ENCODE results near the gene ARID3B. TPM values are rescaled to one million over a fixed set of nuclear protein-coding genes. Genes with fewer than 3 reads are reported as not detected.

Gene ARID3B
- total and polyA plus RNA-seq, 2 of the 13 experiments (the other 11 are each of a cell fraction or from before 2014, with no cell fraction given) = 5.3 to 12.8 TPM

GRCh38 chr15:74545776-74546656 is 5.0 kb downstream of the ARID3B start (continued):
- TF ChIP-seq ZIK1 (CRISPR knock-in tag; IDR thresholded peaks at IDR 0.05; ENCODE audit: borderline replicate concordance, low read depth) = no peak
- peak; percentile 68; the same call in 1 of the 2 replicates for TF ChIP-seq ZZZ3 (CRISPR knock-in tag; IDR thresholded peaks at IDR 0.05; ENCODE audit: borderline replicate concordance)
- TF ChIP-seq SKI (IDR thresholded peaks at IDR 0.05; ENCODE audit: partially characterized antibody) = peak; percentile 100
- peak; percentile 72 for TF ChIP-seq ERF (CRISPR knock-in tag; IDR thresholded peaks at IDR 0.05)
- peak; percentile 81; the same call in 1 of the 2 replicates for TF ChIP-seq NKX3-1 (CRISPR knock-in tag; IDR thresholded peaks at IDR 0.05)
- TF ChIP-seq RELA (CRISPR knock-in tag; IDR thresholded peaks at IDR 0.05) = no peak
- peak; percentile 96 for TF ChIP-seq ZBTB25 (CRISPR knock-in tag; IDR thresholded peaks at IDR 0.05)
- peak; percentile 87; the same call in 1 of the 2 replicates for TF ChIP-seq RFXAP (CRISPR knock-in tag; IDR thresholded peaks at IDR 0.05; ENCODE audit: borderline replicate concordance)
- no peak for TF ChIP-seq TERF1 (CRISPR knock-in tag; IDR thresholded peaks at IDR 0.05)
- TF ChIP-seq NPAS2 (CRISPR knock-in tag; IDR thresholded peaks at IDR 0.05; ENCODE audit: borderline replicate concordance) = no peak
- TF ChIP-seq ZNF230 (CRISPR knock-in tag; IDR thresholded peaks at IDR 0.05) = peak; percentile 86; the same call in 1 of the 2 replicates
- TF ChIP-seq SNAPC4 (CRISPR knock-in tag; IDR thresholded peaks at IDR 0.05) = peak; percentile 48; the same call in 1 of the 2 replicates
- TF ChIP-seq ZNF34 (CRISPR knock-in tag; IDR thresholded peaks at IDR 0.05; ENCODE audit: borderline replicate concordance) = no peak
- TF ChIP-seq KDM5B (CRISPR knock-in tag; IDR thresholded peaks at IDR 0.05; ENCODE audit: borderline replicate concordance) = peak; percentile 78; the same call in 1 of the 2 replicates
- TF ChIP-seq ELF1 (CRISPR knock-in tag; IDR thresholded peaks at IDR 0.05) = peak; percentile 63
- no peak for TF ChIP-seq ZBTB8A (CRISPR knock-in tag; IDR thresholded peaks at IDR 0.05; ENCODE audit: borderline replicate concordance, low read depth)
- TF ChIP-seq ATF5 (CRISPR knock-in tag; IDR thresholded peaks at IDR 0.05; ENCODE audit: low read depth) = no peak
- 0 out of 2 replicates have a peak, but pooled peaks have one; percentile 56 for TF ChIP-seq ZNF20 (CRISPR knock-in tag; IDR thresholded peaks at IDR 0.05)
- TF ChIP-seq ZNF552 (CRISPR knock-in tag; IDR thresholded peaks at IDR 0.05; ENCODE audit: borderline replicate concordance) = no peak

Data from HepG2 (cell line).